Measurements from ENCODE around the gene PLCL1. TPM values are rescaled to one million over a fixed set of nuclear protein-coding genes. Genes with fewer than 3 reads are reported as not detected.
A peak's percentile ranks its signal among the peaks of the same experiment; 100 is the strongest.

Gene PLCL1
- total and polyA plus RNA-seq, 12 donors, result 17.3 to 131 (median 102) TPM

- WGBS, 2 donors, result 64 to 74% methylated on average over 1 of the region's 1 CpG
- no peak overlapping the region for H3K27ac ChIP-seq
- H3K4me1 ChIP-seq, result peaks cover 0 to 57% (median 17%) of the 10 kb centered on the region in 9 donors
- DNase-seq (no peak), ATAC-seq (no peak)
- no peaks in the 10 kb centered on the region for H3K9me3 ChIP-seq
- H3K4me3 ChIP-seq, result no peak overlapping the region
- H3K27me3 ChIP-seq, result no peaks in the 10 kb centered on the region
- intact Hi-C loops (cut with DNase I), result no loop called here
- H3K36me3 ChIP-seq, result no peaks in the 10 kb centered on the region
- no peak for TF ChIP-seq CTCF (IDR thresholded peaks at IDR 0.05)
Measured at GRCh38 chr2:198063242-198063641, 258.8 kb downstream of the PLCL1 start.

- no peak for ATAC-seq
- Histone ChIP-seq H3K4me3 (no peak overlapping the region), H3K27me3 (no peaks in the 10 kb centered on the region), H3K4me1 (peaks cover 0 to 42% (median 9%) of the 10 kb centered on the region in 9 donors), H3K36me3 (no peaks in the 10 kb centered on the region), H3K27ac (peak overlapping the region in 1 of 10 donors; percentile 24), H3K9me3 (no peaks in the 10 kb centered on the region)
- no peak for TF ChIP-seq CTCF (IDR thresholded peaks at IDR 0.05)
- 51 to 57% methylated on average over 1 of the region's 1 CpG for WGBS, 2 donors
- intact Hi-C loops (cut with DNase I), result loop anchor here in 1 of 10 donors (5.0 kb wide), 1 partner anchor 47 kb away; no protein-coding TSS in a partner anchor
- no peak for DNase-seq
Measured at GRCh38 chr2:198065322-198065721, 260.9 kb downstream of the PLCL1 start.

- 72% methylated on average over 2 of the region's 2 CpGs for WGBS, 2 donors
- Histone ChIP-seq H3K27me3 (no peaks in the 10 kb centered on the region), H3K4me1 (peaks cover 0 to 30% (median 4%) of the 10 kb centered on the region in 9 donors), H3K36me3 (no peaks in the 10 kb centered on the region), H3K27ac (peak overlapping the region in 4 of 10 donors; percentile 2 to 26 (median 11)), H3K4me3 (no peak overlapping the region), H3K9me3 (no peaks in the 10 kb centered on the region)
- intact Hi-C loops (cut with DNase I), result loop anchor here in 1 of 10 donors (5.0 kb wide), 1 partner anchor 46 kb away; no protein-coding TSS in a partner anchor
- no peak for TF ChIP-seq CTCF (IDR thresholded peaks at IDR 0.05)
- DNase-seq (peak in 1 of 2 donors; percentile 34), ATAC-seq (peak in 3 of 8 donors; percentile 46 to 61 (median 49))
Measured at GRCh38 chr2:198066597-198066996, 262.2 kb downstream of the PLCL1 start.

- no peak for TF ChIP-seq CTCF (IDR thresholded peaks at IDR 0.05)
- Histone ChIP-seq H3K27ac (no peak overlapping the region), H3K36me3 (no peaks in the 10 kb centered on the region), H3K9me3 (no peaks in the 10 kb centered on the region), H3K4me1 (peaks cover 0 to 11% (median 0%) of the 10 kb centered on the region in 9 donors), H3K27me3 (no peaks in the 10 kb centered on the region), H3K4me3 (no peak overlapping the region)
- intact Hi-C loops (cut with DNase I), result no loop called here
- no peak for DNase-seq
- ATAC-seq, result no peak
Measured at GRCh38 chr2:198072655-198073054, 268.3 kb downstream of the PLCL1 start.
